ENCODE data around the gene CAMK2A. TPM values are rescaled to one million over a fixed set of nuclear protein-coding genes. Genes with fewer than 3 reads are reported as not detected.

CAMK2A gene
- total RNA-seq = under 1 TPM; 0.05 to 0.61 TPM

GRCh38 chr5:150289551-150290390 lies at the start of gene CAMK2A:
Gene CAMK2A (minus strand): TSS chr5:150289773. CDS start chr5:150289625, 148 bp downstream.
- H3K27ac ChIP-seq = no peak within 1 kb of the TSS
- DNase-seq = no peak
- H3K4me3 ChIP-seq = no peak within 1 kb of the TSS
- no peaks in the 10 kb centered on the region for H3K9me3 ChIP-seq
- no peaks in the 10 kb centered on the region for H3K4me1 ChIP-seq
- intact Hi-C loops (cut with DNase I) = no loop called here
- H3K27me3 ChIP-seq = no peaks in the 10 kb centered on the region
- H3K9ac ChIP-seq (ENCODE audit: low read depth in 2 of 2, low read length in 2 of 2) = no peak within 1 kb of the TSS
- no peaks in the 10 kb centered on the region for H3K36me3 ChIP-seq
- TF ChIP-seq, protein P1, sequence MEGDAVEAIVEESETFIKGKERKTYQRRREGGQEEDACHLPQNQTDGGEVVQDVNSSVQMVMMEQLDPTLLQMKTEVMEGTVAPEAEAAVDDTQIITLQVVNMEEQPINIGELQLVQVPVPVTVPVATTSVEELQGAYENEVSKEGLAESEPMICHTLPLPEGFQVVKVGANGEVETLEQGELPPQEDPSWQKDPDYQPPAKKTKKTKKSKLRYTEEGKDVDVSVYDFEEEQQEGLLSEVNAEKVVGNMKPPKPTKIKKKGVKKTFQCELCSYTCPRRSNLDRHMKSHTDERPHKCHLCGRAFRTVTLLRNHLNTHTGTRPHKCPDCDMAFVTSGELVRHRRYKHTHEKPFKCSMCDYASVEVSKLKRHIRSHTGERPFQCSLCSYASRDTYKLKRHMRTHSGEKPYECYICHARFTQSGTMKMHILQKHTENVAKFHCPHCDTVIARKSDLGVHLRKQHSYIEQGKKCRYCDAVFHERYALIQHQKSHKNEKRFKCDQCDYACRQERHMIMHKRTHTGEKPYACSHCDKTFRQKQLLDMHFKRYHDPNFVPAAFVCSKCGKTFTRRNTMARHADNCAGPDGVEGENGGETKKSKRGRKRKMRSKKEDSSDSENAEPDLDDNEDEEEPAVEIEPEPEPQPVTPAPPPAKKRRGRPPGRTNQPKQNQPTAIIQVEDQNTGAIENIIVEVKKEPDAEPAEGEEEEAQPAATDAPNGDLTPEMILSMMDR (IDR thresholded peaks at IDR 0.05) = no peak

DNA sequence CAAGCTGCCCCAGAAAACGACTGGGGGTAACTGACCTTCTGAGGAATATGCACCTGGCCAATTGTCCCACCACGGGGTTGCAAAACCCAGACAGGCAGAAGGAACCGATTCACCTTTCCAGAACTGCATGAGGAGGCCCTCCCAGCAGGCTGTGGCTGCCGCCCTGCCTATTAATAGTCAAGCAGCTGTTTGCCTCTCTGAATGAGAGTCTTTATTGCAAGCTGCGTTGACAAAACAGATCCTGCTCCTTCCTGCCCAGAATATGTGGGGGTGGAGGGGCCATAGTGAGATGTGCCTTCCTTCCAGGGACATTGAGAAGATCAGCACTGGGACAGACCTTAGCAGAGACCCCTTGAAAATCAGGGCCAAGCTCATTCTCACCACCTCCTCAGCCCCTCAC lies 49.6 kb upstream of the CAMK2A start:
- Histone ChIP-seq H3K4me3 (no peak overlapping the region), H3K36me3 (no peaks in the 10 kb centered on the region), H3K27me3 (no peaks in the 10 kb centered on the region), H3K4me1 (no peaks in the 10 kb centered on the region), H3K9ac (ENCODE audit: low read depth in 2 of 2, low read length in 2 of 2) (no peak overlapping the region), H3K27ac (no peak overlapping the region), H3K9me3 (no peaks in the 10 kb centered on the region)
- intact Hi-C loops (cut with DNase I) = no loop called here
- DNase-seq = no peak
- TF ChIP-seq, protein P1 (IDR thresholded peaks at IDR 0.05) = no peak

- H3K27ac ChIP-seq = no peak overlapping the region
- H3K4me3 ChIP-seq = no peak overlapping the region
- H3K36me3 ChIP-seq = no peaks in the 10 kb centered on the region
- H3K9ac ChIP-seq (ENCODE audit: low read depth in 2 of 2, low read length in 2 of 2) = no peak overlapping the region
- H3K9me3 ChIP-seq = no peaks in the 10 kb centered on the region
- no peaks in the 10 kb centered on the region for H3K27me3 ChIP-seq
- intact Hi-C loops (cut with DNase I) = no loop called here
- DNase-seq = no peak
- TF ChIP-seq, protein P1 (IDR thresholded peaks at IDR 0.05) = no peak
- H3K4me1 ChIP-seq = no peaks in the 10 kb centered on the region
These were observed 49.0 kb upstream of the CAMK2A start for GRCh38 chr5:150338546-150338945.

DNA sequence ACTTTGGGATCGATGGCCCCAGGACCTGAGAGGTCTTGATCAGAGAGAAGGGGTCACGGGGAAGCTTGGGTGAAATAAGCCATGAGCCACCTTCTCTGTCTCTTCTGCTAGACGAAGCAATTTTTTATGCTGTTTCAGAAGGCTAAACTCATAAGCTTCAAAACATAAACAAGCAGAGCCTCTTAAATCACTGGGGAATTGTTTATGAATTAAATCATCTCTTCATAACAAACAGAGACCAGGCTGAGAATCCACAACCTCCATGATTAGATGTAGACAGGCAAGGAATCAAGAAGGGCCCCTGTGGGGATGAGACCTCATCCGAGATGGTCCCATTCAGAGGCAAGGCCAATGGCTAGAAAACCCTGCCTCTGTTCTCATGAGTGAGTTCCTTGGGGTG lies 46.2 kb upstream of the CAMK2A start:
- no peak overlapping the region for H3K27ac ChIP-seq
- TF ChIP-seq, protein P1 (IDR thresholded peaks at IDR 0.05) = no peak
- H3K27me3 ChIP-seq = no peaks in the 10 kb centered on the region
- no peaks in the 10 kb centered on the region for H3K9me3 ChIP-seq
- no peak overlapping the region for H3K9ac ChIP-seq (ENCODE audit: low read depth in 2 of 2, low read length in 2 of 2)
- intact Hi-C loops (cut with DNase I) = no loop called here
- DNase-seq = no peak
- H3K4me1 ChIP-seq = no peaks in the 10 kb centered on the region
- H3K36me3 ChIP-seq = no peaks in the 10 kb centered on the region
- no peak overlapping the region for H3K4me3 ChIP-seq

DNA sequence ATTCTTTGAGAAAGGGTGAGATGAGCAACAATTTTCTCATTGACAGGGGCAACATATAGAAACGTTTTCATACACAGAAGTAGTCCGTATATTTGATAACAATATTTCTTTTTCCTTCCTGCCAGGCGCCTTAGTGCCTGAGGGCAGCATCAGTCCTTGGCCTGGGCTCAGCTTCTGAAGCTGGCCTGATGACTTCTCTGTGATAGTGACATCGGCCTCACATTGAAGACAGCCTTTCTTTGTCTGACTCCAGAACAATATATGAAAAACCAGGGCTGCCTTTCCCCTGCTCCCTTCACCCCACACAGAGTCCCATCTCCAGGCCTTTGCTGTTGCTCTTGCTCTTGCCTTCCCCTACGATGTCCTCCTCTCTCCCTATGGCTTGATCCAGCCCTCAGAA lies 43.8 kb upstream of the CAMK2A start:
- no peak overlapping the region for H3K4me3 ChIP-seq
- no peak for DNase-seq
- no peak overlapping the region for H3K27ac ChIP-seq
- no peaks in the 10 kb centered on the region for H3K27me3 ChIP-seq
- TF ChIP-seq, protein P1 (IDR thresholded peaks at IDR 0.05) = no peak
- H3K4me1 ChIP-seq = no peaks in the 10 kb centered on the region
- intact Hi-C loops (cut with DNase I) = no loop called here
- H3K9me3 ChIP-seq = no peaks in the 10 kb centered on the region
- no peak overlapping the region for H3K9ac ChIP-seq (ENCODE audit: low read depth in 2 of 2, low read length in 2 of 2)
- no peaks in the 10 kb centered on the region for H3K36me3 ChIP-seq

Measured in colonic mucosa (tissue), 4 donors.